IPS DF 19.7 (cell line): ENCODE measurements around the gene PSMB11.
"Not testable (repeated sequence)": the region's sequence is repeated elsewhere in the genome, so short reads cannot be mapped to it uniquely, and the experiment has no call there.

ENCODE experiments used
- DNase-seq: peaks from one replicate; pipeline ENCODE4 v3.0.0-alpha.2; 2013; ENCODE audit warnings: low read depth, low spot score

PSMB11 gene

DNA sequence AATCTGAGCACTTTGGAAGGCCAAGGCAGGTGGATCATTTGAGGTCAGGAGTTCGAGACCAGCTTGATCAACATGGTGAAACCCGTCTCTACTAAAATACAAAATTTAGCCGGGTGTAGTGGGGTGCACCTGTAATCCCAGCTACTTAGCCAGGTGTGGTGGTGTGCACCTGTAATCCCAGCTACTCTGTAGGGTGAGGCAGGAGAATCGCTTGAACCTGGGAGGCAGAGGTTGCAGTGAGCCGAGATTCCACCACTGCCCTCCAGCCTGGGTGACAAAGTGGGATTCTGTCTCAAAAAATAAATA, 28.3 kb upstream of the PSMB11 start:
- not testable (repeated sequence) for DNase-seq

DNA sequence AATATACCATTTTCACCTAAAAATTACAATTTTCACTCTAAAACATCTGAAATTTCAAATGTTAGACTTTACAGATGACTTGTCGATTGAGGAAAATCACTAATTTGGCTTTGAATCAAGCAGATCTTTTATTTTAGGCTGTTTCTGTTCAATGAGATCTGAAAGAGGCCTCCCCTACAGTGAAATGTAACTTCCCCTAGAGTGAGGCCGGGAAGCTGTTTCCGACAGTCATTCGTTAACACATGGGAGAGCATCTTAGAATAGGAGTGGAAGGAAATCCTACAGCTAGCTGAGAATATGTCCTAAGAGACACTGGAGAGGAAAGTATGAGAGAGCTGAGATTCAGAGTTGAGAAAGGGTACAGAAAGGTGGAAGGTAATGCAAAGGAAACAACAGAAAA, 26.4 kb upstream of the PSMB11 start:
- DNase-seq = no peak

DNA sequence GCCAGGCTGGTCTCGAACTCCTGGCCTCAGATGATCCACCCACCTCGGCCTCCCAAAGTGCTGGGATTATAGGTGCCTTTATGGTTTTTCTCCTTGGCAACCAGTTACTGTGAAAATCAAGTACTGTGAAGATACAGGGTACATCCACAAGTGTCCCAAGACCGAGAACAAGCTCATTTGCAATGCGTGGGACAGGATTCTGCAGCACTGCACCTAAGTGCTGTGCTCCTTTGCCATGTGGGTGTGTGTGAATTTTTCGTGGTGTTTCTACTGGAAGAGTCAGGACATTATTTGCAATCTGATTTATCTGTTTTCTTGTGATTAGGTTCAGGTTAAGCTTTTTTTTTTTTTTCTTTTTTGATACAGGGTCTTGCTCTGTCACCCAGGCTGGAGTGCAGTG, 24.9 kb upstream of the PSMB11 start:
- DNase-seq = no peak

DNA sequence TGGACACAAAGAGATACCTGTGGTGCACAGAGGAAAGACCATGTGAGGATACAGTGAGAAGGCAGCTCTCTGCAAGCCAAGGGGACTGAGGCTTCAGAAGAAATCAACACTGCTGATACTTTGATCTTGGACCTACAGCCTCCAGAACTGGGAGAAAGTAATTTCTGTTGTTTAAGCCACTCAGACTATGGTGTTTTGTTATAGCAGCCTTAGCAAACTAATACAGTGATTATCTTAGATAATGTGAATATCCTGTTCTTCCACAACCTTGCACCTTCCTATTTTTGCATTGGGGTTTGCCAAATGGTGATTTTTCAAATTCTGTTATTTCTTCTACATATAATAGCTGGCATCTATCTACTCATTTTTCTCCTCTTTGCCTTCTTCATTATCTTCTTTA, 23.9 kb upstream of the PSMB11 start:
- no peak for DNase-seq

DNA sequence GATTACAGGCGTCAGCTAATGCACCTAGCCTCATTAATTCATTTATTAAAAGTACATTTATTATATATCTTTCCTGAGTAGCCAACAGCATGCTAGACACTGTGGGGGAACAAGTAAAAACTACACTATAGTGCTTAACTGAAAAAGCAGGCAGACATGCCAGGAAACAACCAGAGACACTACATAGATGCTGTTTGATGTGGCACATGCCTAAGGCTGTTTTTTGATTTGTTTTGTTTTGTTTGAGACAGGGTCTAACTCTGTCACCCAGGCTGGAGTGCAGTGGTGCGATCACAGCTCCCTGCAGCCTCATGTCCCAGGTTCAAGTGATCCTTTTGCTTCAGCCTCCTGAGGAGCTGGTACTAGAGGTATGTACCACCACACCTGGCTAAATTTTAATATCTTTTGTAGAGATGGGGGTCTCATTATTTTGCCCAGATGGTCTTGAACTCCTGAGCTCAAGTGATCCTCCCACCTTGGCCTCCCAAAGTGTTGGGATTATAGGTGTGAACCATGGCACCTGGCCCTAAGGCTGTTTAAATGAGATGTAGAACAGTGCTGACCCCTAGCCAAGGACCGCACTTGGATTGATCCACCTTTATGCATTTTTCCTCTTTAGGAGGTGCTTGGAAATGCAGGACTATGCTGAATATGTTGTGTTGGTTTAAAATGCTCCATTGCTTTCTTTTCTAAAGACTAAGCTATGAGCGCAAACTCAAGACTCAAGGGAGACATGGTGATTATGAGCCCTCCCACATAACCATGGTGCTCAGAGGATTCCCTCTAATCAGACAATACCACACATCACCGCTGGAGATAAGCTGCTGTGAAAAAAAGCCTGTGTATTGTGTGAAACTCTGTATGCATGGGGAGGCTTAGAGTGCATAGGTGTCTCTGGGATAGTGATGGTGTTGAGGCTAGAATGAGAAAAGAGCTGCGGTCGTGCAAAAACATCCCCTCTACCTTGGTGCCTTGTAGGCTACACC, 21.6 kb upstream of the PSMB11 start:
- no peak for DNase-seq

DNA sequence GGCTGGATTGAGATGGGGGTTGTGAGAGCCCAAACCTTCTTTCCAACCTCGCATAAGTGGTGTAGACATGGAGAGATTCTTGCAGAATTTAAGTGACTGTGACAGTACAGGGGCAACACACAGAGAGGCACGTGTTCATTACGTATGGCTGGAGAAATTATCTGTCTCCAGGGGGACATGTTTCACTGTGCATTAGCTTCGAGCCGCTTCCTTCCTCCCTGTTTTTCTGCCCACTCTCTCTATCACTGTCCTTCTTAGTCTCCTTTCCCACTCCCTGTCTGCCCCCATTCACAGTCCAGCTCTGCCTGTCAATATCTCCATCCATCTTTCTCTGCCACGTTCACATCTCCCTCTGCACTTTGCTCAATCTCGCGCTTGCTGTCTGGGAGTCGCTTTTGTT, 20.6 kb upstream of the PSMB11 start:
- no peak for DNase-seq

DNA sequence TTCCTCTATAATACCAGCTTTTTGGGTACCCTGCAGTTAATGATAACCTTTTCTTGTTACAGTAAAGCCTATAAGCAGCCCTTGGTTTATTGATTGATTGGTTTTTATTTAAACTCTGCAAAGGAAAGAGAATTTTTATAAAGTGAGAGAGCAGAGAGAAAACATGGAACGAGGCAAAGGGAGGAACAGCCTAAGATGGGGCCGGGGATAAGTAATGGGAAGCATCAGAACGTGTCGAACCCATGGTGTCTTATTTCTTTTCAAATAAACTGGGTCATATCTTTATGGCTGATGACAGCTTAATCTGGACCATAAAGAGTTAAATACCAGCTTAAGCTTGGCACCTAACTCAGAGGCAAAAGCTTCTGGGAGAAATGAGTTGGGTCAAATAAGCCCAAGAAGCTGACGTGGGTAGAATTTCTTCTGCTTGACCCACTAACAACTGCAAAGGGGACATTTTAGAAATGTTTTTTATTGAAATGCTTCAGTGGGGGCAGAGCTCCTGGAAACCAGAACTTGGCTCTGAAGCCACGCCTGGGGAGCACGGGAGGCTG, 20.0 kb upstream of the PSMB11 start:
- no peak for DNase-seq

DNA sequence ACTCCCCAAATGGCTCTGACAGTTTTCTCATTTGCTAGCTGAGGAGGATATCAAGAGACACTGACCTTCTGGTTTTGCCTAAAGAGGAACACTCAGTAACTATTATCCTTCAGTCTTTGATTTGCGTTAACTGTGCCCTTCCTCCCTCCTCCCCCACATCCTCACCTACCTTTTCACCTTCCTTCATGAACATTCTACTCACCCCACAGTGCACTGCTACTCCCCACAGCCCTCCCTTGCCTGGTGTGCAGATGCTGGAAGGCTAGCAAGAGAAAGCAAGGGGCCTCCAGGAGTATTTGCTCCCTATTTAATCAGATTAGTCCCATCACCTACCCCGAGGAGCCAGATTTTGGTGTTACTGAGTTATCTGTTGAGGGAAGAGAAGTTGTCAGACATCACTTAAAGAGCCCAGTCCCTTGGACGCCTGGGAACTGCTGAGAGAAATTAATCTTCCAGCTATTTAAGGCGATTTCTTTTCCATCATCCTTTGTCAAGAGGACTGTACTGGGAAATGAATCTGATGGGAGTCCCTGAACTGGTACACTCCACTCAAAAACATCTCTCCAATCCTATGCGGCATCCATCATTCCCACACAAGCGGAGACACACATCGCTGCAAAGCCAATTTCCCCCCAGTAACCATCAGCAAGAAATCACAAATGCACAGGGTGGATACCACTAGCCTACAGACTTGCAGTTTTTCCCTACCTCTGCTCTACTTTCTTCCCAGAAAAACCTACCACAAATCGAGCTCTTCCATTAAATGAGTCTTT, 18.8 kb upstream of the PSMB11 start:
- DNase-seq = no peak

DNA sequence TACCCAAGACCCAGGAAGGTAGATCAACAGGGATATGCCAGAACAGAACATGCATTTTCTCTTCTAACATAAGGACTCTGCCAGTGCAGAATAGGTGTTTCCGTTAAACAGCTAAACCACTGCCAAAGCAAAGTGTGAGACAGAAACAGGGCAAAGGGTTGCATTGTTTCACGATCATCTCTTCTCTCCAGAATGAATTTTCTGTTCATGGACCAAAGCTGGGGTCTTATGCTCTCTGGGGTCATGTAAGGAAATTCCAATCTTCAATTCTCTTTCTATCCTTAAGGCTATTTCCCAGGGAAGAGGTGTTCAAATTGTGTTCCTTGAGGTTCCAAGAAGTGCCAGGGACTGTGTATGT, 18.2 kb upstream of the PSMB11 start:
- no peak for DNase-seq

DNA sequence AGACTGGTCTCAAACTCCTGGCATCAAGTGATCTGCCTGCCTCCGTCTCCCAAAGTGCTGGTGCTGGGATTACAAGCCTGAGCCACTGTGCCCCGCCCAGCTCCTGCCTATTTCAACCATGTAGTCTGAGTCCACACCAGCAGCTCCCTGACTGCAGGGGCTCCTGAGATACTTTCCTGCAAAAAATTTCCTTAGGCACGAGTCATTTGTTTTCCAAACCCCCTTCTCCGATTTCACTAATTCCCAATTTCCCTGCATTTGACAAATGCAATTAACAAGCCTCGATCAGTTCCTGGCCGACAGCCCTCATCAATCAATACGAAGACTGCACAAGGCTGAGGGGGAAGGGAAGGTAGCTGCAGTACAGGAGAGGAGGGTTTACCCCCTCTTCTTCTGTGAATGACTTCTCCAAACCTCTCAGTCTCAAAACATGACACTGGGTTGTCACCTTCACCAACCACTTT, 17.4 kb upstream of the PSMB11 start:
- no peak for DNase-seq

DNA sequence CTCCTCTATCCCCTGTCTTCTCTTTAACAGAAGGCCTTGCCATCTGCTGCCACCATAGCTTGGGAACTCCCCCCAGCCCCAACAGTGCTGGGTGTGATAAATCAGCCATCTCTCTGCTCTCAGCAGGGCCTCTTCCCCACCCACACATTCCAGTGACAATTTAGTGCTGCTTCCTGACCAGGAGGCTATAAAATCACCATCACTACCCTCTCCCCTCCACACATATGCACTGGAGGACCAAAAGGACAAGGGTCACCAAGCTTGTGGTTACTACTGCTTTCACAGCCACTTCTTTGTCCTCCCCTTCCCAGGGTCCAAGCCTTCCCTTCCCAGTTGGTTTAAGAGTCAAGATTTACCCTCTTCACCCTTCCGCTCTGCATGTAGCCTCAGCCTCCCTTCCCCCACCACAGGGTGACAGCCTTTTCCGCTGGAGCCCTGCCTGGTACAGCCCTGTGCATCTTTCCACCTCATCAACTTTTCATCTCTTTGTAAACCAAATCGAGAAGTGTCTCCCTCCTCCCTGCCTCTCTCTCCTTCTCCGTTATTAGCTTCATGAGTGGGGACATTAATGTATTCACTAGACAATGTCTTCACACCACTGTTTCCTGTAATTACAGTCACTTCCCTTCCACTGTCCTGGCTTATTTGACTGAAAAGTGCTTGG, 16.7 kb upstream of the PSMB11 start:
- DNase-seq = no peak

DNA sequence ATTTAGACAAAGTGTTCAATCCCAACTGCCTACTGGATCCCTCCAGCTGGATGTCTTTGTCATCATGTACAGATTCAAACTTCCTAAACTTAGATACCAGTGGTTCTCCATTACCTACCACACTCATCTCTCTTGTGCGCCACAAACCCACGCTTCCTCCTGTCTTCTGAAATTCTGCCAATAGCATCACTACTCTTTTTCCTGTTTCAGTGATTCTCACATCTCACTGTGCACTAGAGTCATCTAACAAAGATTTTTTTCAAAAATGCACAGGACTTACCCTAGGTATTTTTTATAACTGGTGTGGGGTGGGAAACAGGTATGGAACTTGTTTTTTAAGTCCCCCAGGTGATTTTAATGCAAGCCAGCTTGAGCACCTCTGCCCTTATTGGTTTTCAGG, 13.2 kb upstream of the PSMB11 start:
- no peak for DNase-seq

DNA sequence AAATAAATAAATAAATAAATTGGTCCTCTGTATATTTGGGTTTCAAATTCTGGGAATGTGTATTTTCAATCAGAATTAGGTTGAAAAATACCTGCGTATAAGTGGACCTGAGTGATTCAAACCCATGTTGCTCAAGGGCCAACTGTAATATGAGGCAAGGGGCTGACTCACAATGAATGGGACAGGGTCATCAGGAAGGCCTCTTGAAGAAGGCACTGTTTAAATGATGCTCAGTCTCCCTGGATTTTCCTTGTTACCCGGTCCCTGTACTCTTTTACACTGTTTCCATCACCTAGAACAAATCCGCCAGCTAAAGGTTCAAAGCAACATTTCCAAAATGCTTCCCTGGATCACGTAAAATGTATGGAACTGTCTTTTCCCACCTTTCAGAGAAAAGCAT, 11.1 kb upstream of the PSMB11 start:
- no peak for DNase-seq

DNA sequence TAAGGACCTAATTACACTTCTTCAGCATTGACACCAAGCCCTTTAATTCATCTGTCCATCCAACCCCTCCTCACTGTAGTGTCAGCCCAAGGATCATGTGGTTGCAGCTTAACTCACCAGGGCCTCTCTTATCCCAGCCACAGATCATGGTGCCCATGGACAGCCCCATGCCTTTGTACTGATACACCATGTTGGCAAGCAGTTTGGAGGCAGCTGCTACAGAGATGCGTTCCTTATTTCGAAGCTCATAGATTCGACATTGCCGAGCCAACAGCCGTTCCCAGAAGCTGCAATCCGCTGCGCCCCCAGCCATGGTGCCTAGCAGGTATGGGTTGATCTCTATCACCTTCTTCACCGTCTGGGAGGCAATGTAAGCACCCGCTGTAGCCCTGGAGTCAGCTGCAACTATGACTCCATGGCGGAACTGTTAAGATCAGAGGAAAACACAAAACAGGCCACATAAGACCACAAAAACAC, 8.7 kb upstream of the PSMB11 start:
- DNase-seq = no peak

DNA sequence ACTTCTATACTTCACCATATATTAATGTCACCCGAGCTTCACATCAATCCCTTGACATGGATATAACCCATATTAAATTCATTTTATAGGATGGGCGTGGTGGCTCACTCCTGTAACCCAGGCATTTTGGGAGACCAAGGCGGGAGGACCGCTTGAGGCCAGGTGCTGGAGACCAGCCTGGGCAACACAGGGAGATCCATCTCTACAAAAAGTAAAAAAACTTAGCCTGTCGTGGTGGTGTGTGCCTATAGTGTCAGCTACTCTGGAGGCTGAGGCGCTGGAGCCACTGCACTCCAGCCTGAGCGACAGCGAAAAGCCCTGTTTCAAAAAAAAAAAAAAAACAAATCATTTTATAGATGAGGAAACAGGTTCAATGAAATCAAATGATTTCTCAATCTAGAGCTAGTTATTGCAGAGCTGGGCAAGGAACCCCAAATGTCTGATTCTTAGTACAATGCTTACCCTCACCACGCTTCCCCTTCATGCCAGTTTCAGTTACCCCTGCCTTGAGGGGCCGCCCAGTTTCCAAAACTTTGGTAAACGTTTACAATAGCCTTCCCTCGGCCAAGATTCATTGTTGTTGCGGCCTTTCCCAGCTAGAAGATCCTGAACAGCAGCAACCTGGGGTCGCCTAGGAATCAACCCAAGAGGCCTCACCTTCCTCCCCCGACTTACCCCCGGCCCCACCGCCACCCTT, 8.1 kb upstream of the PSMB11 start:
- no peak for DNase-seq

DNA sequence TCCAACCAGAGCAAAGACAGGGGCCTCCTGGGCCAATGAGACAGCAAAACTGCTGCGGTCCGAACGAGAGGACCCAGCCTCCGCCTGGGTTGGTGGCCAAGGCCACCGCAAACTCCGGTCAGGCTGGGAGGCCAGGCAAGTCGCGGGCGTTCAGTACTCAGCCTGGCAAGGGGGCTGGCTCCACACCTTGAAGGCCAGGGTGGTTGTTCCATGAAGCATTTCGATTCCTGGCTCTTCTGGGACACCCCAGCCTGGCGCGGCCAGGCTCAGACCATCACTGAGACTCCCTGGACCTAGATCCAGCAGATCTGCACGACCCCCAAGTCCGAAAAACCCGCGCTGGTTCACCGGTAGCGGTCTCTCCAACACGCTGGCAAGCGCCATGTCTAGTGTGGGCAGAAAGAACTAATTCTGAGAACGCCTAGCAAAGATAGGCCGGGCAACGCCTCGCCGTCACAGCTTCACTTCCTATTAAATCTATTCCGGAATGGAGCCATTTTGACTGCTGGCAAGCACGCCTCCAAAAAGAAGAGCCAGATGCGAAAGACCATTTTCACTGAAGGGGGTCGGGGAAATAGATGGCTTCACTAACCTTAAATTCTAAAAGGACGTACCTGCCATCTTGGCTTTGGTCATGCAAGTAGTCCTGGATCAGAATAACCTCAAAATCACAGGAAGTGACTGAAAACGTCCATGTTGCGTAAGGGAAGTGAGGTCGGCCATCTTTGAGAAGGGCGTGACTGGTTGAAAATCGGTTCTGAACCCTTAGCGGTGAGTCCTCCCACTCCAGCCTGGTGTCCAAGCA, 7.3 kb upstream of the PSMB11 start, which contains the start of gene PSMB5:
Gene PSMB5, minus strand, starts transcription at position 403 of the 805 bp plus-strand sequence. Its CDS starts 19 bp downstream, at position 384.
- DNase-seq = peak; percentile 97

DNA sequence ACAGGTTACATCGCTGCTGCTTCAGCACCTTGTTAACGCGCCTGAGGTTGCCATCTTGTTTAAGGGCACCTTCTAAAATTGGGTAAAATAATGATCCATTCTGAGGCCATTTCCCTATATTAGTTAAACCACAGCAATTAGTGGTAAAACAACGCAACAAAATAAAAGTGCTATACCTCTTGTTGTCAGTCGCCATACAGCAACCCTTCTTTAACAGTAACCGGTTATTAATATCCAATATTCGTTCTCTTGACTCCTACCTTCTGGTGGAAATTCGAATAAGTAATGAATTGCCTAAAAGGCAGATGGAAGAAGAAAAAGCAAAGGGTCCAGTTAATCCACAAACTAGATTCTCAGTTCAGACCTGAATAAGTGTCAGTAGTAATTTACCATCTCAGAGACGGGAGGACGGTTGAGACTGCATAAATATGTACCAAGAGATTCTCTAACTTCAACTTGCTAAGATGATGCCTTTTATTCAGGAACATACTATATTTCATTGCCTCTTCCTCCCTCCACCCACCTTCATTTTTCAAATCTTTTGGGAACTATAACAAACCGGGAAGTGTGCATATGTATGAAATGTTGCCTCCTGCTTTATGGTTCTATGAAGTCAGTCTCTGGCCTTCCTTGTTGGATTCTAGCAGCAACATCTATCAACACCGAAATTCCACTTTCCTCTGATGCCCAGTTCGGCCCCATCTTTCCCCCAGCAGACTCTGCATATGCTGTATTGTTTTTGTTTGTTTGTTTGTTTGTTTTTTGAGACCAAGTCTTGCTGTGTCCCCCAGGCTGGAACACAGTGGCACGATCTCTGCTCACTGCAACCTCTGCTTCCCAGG, 6.5 kb upstream of the PSMB11 start:
- no peak for DNase-seq

DNA sequence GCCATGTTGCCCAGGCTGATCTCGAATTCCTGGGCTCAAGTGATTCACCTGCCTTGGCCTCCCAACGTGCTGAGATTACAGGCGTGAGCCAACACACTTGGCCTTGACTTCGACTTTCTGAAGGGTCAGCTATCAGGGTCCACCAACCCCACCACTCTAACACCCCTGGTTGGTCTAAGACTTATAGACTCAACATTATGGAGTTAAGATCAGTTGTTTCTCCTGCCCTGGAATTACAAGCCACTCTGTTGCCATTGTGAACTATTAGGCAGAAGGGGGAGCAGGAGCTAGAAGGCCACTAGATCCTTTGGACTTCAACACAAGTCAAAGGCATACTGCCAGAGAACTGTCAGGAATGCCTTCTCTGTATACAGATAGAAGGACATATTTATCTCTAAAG, 1.9 kb upstream of the PSMB11 start:
- DNase-seq = no peak

DNA sequence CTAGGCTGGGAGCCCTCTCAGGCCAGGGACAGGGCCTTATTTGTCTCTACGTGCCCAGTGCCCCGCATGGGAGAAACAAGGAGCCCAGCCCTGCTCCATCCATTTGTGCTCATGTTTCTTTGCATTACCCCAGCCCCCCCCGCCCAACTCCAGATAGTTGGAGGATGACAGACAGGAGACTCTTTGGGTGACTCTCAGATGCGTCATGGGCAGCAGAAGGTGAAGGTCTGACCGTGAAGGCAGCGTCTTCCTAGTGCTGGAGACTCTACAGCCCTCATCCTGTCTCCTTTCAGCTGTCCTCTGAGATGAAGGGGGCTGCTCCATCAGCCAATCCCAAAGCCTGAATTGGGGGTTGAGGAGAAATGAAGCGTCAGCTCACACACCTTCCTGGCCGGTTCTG, 283 bp upstream of the PSMB11 start:
- no peak for DNase-seq
